ENCODE results near the gene PCDHGC4.

GRCh38 chr5:141510160-141510559, 25.3 kb downstream of the PCDHGC4 start:
- no peak for TF ChIP-seq POLR2A (IDR thresholded peaks at IDR 0.05; ENCODE audit: low read length)
- TF ChIP-seq GATA1 (IDR thresholded peaks at IDR 0.05; ENCODE audit: low read depth, low read length): no peak
